HG02759 (cell line): ENCODE data around the gene GLI2.

ENCODE experiments used
- ATAC-seq: cut with Tn5 transposase; IDR thresholded peaks from one replicate; pipeline ENCODE4 v1.9.1; 2021; ENCODE audit warnings: mild to moderate bottlenecking, moderate library complexity; ENCODE audit not compliant: unreplicated experiment

Gene GLI2

DNA sequence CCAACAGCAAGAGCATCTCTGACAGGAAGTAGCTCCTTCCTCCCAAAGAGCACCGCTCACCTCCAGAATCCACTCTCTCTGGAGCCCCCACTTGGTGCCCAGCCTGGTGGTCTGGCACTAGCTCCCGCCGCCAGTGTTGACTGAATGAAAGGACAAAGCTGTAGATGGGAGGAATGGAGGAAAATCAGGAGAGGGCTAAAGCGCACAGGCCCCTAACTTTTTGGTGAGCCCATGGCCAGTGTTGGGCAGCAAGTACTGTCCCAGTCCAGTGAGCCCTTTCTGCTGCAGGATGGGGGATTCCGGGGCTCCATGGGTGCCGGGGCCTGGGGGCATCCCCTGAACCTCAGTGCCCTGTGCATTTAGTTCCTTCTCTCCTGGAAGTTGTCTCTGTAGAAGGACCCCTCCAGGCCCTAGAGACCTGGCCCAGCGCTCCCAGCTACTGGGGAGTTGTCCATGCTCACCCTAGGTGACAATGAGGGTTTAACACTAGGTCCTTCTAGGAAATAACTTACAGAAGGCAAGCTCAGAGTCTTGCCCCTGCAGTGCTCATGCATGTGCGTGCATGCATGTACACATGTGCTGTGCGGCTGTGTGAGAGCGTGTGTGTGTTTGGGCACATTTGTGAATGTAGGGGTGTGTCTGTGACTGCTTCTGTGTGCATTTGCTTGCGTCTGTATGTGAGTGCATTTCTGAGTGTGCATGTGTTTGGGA lies 33.6 kb downstream of the GLI2 start:
- ATAC-seq = no peak

DNA sequence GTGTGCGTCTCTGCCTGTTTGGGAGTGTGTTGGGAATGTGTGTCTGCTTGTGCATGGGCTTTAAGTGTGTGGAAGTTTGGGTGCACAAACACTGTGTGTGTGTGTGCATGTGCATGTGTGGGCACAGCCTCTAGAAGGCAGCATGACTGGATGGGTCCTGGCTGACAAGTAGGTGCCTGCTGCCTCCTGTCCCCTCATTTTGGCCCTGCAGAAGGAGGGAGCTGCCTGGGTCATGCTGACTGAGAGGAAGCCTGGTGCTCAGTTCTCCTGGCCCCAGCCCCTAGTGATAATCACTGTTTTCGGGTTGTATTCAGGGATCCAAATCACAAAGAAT lies 34.1 kb downstream of the GLI2 start:
- no peak for ATAC-seq

DNA sequence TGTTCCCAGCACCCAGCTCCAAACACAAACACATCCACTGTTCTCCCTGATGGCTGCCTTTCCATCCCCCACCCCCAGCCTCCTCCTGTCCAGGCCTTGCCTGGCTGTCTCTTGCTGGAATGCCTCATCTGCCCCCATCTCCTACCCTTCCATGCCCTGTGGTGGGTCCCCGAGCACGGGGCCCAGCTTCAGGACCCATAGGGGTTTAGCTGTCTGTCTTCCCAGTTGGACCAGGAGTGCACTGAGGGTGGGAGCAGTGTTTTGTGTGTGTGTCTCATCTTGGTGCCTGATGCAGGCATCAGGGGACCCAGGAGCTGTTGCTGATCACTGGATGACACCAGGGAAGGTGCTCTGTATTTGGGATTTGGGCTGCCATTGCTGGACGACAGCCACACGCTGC lies 34.5 kb downstream of the GLI2 start:
- ATAC-seq = no peak

DNA sequence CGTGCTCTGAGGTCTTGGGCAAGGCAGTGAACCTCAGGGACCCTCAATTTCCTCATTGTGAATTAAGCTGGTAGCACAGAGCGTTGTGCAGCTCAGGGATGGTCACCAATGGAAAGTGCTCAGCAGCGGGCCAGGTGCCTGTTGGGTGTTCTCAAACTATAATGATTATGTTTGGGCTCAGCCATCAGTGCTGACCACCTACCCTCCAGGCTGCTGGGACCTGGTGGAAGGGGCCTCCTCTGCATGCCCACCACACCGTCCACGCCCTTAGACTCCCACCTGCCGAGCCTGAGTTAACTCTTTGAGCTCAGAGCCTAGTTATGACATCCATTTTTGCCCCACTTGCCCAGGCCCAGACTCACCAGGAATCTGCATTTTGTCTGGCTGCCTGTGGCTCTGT lies 35.0 kb downstream of the GLI2 start:
- ATAC-seq = no peak

DNA sequence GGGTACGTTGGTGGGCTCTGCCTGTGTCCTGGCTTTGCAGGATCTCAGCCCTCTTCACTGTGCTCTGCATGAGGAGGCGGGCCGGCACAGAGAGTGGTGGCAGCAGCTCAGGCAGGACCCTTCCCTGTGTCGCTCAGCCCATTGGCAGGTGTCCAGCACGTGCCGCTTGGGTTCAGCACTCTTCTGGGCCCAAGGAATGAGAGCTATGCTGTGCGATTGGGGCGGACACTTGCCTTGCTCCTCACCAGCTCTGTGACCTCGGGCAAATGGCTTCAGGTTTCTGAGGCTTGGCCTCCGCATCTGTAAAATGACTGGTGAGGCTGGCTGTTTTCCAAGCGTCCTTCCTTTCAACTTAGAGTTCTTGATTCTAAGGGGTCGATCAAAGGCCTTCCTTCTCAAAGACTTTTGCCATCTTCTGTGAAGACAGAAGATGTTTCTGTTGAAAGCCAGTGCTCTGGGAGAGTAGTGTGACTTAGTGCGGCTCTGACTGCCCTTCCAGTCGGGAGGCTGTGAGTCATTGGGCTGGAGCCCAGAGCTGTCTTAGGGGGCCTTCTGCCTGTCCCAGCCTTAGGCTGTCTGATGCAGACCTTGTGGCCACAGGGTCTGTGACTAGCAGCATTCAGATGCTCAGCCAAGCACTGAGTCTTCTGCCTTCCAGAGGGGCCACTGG lies 35.6 kb downstream of the GLI2 start:
- ATAC-seq = no peak

DNA sequence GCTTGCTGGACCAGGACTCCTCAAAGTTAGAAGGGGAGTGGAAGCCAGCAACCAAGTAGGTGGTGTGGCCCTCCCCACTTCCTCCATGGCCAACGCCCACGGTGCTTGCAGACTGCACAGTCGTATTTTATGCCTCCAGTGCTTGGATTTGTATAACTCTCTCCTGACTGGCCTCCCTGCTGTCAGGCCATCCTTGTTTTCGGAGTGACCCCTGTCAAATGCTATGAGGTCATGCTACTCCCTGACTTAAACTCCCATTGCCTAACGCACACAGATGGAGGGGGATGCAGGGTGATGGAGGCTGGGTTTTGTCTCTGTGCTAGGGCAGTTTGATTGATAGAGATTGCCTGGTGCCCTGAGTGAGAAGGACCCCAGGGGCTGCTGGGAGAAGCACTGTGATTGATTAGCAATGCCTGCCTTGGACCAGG lies 36.1 kb downstream of the GLI2 start:
- no peak for ATAC-seq

DNA sequence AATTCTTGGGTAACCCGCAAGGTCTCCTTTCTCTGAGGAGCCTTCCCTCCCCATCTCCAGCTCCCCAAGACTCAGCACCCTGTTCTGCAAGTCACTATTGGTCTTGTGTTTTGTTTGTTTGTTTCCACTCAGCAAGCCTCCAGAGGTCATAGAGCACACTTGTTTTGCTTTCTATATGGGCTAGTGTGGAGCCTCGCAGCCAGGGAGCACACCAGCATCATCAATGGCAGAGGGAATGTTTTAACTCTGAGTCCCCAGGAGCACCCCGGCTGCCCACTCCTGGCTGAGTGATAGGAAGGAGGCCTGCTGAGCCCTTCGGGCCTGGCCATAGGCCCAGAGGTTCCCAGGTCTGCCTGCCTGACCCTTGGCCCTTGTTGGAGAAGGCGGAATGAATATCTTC lies 36.6 kb downstream of the GLI2 start:
- ATAC-seq = no peak

DNA sequence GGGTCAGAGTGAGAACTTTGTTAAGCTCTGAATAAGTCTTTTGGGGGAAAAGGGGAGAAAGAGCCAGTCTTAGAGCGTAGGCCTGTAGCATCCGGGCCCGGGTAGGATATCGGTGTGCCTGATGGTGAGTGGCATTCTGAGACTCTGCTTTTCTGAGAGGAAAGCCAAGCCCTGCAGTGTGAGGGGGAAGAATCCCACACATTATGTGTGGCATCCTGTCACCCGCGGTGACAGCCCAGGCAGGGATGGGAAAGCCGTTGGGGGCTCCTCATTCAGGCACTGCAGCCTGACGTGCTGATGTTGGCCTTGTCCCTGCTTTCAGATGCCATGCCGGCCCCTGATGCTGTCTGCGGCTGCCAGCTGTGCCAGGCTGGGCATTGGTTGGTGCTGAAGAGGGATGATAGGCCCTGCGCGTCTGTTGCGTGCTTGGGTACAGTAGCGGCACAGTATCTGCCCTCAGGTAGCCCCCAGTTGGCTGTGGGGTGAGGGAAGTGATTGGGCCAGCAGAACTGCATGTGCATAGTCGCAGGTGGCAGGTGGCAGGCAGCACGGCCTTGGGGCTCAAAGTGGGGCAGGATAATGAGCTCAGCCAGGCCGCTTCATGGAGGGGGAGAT lies 37.6 kb downstream of the GLI2 start:
- ATAC-seq = no peak

DNA sequence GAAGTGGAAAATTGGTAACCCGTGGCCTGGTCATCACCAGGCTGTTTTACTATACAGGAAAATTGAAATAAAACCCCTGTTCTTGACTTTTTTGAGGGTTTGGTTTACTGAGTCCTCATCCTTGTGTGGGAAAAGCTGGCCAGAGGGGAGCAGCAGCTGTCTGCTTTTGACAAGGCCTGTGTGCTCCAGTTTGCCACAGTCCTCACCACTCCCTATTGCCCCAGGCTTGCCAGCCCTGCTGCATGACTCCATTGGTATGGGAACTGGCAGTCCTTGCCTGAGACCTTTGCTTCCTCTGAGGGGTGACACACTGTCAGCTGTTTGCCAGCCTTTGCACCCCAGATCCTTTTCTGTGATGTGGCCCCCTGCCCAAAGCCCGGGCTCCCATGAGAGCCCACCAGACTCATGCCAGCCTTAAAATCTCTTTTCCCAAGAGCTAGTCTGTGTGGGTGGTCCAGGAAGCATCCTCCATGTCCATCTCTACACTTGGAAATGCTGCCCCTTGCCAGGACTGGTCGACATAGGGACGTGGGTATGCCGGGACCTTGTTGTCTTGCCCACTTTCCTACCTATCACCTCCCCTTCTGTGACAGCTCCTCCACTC lies 39.0 kb downstream of the GLI2 start:
- ATAC-seq = no peak

DNA sequence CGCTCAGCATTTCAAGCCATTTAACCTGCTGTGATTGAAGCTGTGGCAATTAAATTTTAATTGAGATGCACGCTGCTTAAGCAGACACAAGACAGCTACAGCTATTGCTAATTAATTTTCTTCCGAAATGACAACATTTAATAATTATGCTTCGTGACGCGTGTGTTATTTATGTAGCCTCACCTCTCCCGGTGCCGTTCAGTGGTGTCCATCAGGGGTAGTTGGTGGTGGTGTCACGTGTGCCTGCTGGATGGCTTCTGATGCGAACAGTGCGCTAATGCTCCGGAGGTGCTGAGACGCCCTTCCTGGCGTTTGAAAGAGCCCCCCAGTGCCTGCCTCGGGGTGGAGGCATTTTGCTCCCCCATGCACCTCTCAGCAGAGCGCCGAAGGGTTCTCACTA lies 39.5 kb downstream of the GLI2 start:
- ATAC-seq = no peak

DNA sequence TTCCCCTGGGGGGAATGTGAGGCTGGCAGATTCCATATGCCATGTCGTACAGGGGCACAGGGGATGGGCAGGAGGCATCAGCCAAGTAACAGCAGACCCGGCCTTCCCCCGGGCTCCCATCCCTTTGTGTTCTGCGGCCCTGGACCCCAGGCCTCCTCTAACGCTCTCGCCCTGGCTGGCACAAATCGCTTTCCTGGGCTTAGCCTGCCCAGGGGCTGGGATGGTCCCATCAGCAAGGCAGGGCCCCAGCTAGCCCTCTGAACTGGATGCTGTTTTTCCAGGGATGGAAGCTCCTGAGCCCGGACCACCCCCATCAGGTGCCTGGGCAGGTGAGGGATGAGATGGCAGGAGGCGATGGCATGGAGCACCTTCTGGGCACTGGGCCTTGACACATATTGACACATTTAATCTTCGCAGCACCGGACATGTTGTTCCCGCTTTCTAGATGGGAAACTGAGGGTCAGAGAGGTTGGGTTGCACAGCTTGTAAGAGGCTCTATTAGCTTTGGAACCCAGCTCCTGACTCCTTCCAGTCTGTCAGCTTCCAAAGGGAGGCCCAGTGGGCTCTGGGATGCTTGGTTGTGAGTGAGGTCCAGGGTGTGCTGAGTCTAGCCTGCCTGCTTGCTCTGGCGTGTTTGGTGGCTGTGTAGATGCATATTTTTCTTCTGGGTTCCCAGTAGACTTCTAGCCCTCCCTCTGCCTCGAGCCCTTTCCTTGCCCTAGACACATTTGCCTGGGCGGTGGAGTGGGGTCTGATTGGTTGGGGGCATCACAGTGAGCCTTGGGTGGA lies 40.3 kb downstream of the GLI2 start:
- ATAC-seq = no peak

DNA sequence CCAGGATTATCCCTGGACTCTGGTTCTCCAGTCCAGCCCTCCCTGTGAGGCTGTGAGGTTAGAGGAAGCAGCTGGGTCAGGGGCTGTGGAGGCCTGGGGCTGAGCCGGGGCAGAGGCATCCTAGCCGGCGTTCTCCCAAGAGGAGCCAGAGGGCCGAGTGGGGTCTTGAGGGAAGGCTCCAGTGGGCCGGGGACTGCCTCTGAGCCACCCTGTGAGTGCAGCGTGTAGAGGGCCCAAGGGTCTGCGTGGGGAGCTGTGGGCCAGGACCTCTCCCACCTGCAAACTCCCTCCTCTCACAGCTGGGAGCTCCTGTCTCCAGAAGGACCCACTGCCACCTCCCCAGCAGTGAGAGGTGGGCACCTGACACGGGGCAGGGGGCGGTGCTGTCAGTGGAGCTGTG lies 41.0 kb downstream of the GLI2 start:
- no peak for ATAC-seq

DNA sequence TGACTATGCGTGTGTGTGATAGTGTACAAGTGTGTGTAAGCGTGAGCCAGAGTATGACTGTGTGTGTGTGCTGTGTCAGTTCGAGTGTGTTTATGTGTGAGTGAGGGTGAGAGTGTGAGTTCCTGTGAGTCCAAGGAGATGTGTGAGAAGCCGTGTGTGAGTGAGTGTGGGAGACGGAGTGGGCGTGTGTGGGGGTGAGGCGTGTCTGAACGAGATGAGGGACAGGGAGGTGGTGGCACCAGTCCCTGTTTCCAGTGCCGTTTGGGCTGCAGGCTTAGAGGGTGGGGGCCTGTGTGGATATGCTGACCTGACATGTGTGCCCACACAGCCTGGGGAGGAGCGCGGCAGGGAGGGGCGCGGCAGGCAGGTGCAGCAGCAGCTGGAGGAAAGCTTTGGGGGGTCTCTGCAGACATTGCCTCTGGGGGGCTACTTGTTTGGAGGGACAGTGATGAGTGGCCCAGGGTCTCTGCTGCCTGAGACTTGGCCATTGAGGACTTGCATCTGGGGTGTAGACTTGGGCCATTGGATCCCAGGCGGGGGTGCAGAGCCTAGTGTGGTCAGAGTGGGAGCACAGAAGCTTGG lies 41.6 kb downstream of the GLI2 start:
- no peak for ATAC-seq

DNA sequence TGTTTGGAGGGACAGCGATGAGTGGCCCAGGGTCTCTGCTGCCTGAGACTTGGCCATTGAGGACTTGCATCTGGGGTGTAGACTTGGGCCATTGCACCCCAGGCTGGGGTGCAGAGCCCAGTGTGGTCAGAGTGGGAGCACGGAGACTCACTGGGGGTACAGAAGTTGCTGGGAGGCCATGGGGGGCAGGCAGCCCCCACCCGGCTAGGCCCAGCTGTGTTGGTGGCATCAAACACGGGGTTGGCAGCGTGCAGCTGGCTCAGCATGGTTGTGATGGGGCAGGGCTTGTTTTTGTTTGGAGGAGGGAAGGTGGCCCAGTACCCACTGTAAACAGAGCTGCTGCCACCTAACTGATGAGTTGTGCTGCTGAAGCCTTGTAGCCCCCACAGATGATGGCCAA lies 42.1 kb downstream of the GLI2 start:
- no peak for ATAC-seq

DNA sequence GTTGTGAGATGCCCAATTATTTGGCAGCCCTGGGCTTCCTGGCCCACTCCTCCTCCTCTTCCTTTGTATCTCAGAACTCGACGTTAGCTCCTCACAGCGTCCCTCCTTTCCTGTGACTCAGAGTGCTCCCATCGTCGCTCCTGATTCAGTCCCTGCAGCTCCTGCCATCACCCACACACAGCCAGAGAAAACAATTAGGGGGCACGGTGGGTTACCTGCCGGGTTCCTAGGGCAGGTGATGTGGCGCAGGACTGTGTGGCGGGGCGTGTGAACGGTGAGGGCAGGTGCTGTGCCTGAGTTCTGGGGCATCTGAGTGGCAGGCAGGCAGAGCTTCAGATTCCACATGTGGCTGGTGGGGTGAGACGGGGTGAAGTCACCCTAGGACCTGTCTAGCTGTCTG lies 42.6 kb downstream of the GLI2 start:
- no peak for ATAC-seq

DNA sequence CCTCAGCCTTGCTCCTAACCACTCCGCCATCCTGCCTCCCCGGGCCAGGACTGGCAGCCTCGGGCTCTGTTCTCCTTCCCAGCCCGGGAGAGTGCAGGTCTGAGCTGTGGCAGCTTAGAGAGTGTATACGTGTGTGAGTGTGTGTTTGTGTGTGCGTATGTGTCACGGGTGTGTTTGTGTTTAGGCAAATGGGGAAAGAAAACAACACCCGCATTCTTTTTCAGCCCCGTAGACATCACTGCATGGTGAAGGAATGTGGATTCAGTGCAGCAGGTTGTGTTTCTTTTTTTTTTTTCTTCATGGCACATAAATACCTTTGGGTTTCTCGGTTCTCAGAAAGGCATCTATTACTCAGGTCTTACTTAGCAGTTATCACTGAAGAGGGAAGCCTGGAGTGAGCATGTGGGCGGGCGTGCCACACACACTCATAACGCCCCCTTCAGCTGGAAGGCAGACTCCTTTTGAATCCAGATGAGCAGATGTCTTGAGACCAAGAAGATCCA lies 44.2 kb downstream of the GLI2 start:
- ATAC-seq = no peak

DNA sequence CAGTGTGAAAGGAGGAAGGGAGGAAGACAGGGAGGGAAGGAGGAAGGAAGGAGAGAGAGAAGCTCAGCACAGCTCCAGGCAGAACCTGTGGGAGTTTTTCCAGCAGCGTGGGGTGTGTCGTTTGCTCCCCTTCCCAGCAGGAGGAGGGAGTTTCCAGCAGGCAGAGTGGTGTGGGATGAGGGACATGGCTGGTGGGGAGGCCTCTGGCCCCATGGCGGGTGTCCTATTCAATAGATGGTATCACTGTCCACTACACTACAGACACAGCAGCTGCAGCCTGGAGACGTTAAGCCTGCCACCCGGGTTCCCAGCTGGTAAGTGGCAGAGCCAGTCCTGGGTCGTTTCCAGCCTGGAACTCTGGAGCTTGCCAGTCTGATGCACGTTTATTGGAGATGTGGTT lies 44.7 kb downstream of the GLI2 start:
- no peak for ATAC-seq

DNA sequence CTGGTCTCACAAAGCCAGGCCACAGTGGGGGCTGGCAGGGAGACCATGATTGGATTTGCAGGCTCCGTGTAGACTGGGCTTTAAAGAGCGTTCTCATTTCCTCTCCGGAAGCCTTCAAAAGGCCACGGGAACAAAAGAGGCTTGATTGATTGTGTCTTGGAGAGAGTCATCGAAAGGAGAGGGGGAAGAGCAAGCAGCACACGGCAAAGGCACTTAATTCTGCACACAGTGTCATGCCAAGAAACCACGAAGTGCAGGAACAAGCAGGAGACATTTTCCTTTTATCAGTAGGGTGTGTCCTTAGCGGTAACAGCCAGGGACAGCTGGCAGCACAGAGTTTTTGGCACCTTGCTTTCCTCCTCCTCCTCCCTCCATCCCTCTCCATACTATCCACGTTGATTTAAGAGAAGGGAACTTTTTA lies 47.7 kb downstream of the GLI2 start:
- no peak for ATAC-seq

DNA sequence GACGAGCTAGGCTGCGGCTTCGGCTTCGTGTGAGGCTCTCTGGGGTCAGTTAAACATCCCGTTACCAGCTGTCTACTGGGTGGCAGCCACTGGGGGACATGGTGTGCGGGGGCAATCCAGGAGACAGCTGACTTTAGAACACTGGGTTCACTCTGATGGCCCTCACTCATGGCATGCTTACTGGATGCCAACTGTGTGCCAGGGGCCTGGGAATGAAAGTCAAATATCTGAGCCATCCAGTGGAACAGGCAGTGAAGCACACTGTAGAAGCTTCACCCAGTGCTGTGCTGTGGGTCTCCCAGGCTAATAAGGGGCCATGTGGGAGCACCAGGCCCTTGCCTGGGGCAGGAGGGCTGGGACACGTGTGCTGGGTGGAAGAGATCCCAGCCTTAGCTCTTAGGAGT lies 48.3 kb downstream of the GLI2 start:
- no peak for ATAC-seq
